IMR-90 (cell line): ENCODE results near the gene PITPNB. TPM values are rescaled to one million over a fixed set of nuclear protein-coding genes. Genes with fewer than 3 reads are reported as not detected.
A peak's percentile ranks its signal among the peaks of the same experiment; 100 is the strongest.

Experiments used
- ATAC-seq: fragments of 200-7000 bp; cut with Tn5 transposase; 2 replicates; pipeline ENCODE4 v1.9.1; 2020; ENCODE audit warnings: low read depth, mild to moderate bottlenecking, moderate library complexity
- BruUV-seq: library from RNA; stranded (reverse); fragments of 400-500 nt; replicated peaks from 2 replicates; lab custom pipeline; 2021; lab: Mats Ljungman, UMichigan
- CTCF ChIA-PET: fragments of 300-600 bp; formaldehyde crosslinking; extraction: SDS; loops from one replicate; lab custom pipeline; 2021; ENCODE audit warnings: antibody characterized with exemption; lab: Yijun Ruan, JAX
- POLR2A ChIA-PET: fragments of 300-600 bp; sonication (Branson Sonifier 250); formaldehyde crosslinking; loops from one replicate; lab custom pipeline; 2022; ENCODE audit warnings: antibody characterized with exemption; ENCODE audit not compliant: unreplicated experiment; lab: Charles Lee
- DNase-seq: peaks from one replicate; pipeline ENCODE4 v3.0.0; 2013
- H2AFZ ChIP-seq: replicated peaks from 2 replicates; pipeline ENCODE3; 2013; ENCODE audit warnings: low read length, mild to moderate bottlenecking; ENCODE audit not compliant: poor library complexity
- H2AK5ac ChIP-seq: 2 replicates; pipeline ENCODE4 v1.6.1; 2013; ENCODE audit warnings: low read depth, low read length, inconsistent platforms
- H2AK9ac ChIP-seq: replicated peaks from 2 replicates; pipeline ENCODE3; 2013; ENCODE audit warnings: mild to moderate bottlenecking, low read depth, low read length, moderate library complexity; ENCODE audit not compliant: poor library complexity
- H2BK120ac ChIP-seq: 2 replicates; pipeline ENCODE4 v1.6.1; 2013; ENCODE audit warnings: low read depth, low read length, inconsistent platforms
- H2BK15ac ChIP-seq: 3 replicates; pipeline ENCODE4 v1.6.1; 2013; ENCODE audit warnings: low read depth, low read length, inconsistent platforms
- H2BK20ac ChIP-seq: 2 replicates; pipeline ENCODE4 v1.6.1; 2013; ENCODE audit warnings: low read depth, mild to moderate bottlenecking, inconsistent platforms, low read length, moderate library complexity
- H2BK5ac ChIP-seq: 2 replicates; pipeline ENCODE4 v1.6.1; 2013; ENCODE audit warnings: mild to moderate bottlenecking, low read depth, low read length, inconsistent platforms; ENCODE audit not compliant: poor library complexity, severe bottlenecking
- H3K14ac ChIP-seq: replicated peaks from 2 replicates; pipeline ENCODE4 v1.6.1; 2013; ENCODE audit warnings: low read depth, low read length, inconsistent platforms
- H3K18ac ChIP-seq: 2 replicates; pipeline ENCODE4 v1.6.1; 2013; ENCODE audit warnings: low read depth, low read length, control low read depth
- H3K23ac ChIP-seq: 2 replicates; pipeline ENCODE4 v1.6.1; 2013; ENCODE audit warnings: low read depth, low read length, inconsistent platforms
- H3K27ac ChIP-seq: 2 replicates; pipeline ENCODE4 v1.5.1; 2013; ENCODE audit warnings: mild to moderate bottlenecking, control low read depth, low read length; ENCODE audit not compliant: insufficient read depth
- H3K27me3 ChIP-seq: 2 replicates; pipeline ENCODE4 v1.6.1; 2013; ENCODE audit warnings: low read length; ENCODE audit not compliant: control insufficient read depth, insufficient read depth
- H3K36me3 ChIP-seq: 2 replicates; pipeline ENCODE4 v1.6.1; 2013; ENCODE audit warnings: low read length, mixed read lengths; ENCODE audit not compliant: control insufficient read depth, insufficient read depth
- H3K4ac ChIP-seq: 2 replicates; pipeline ENCODE4 v1.6.1; 2013; ENCODE audit warnings: low read depth, low read length, inconsistent platforms
- H3K4me1 ChIP-seq: 2 replicates; pipeline ENCODE4 v1.6.1; 2013; ENCODE audit warnings: low read length, mixed read lengths; ENCODE audit not compliant: control insufficient read depth, insufficient read depth
- H3K4me2 ChIP-seq: 2 replicates; pipeline ENCODE4 v1.6.1; 2013; ENCODE audit warnings: low read depth, mild to moderate bottlenecking, control low read depth, low read length, moderate library complexity
- H3K4me3 ChIP-seq: 2 replicates; pipeline ENCODE4 v1.5.1; 2013; ENCODE audit warnings: low read depth, mild to moderate bottlenecking, control low read depth, low read length, moderate library complexity; ENCODE audit not compliant: insufficient read depth
- H3K56ac ChIP-seq: 2 replicates; pipeline ENCODE4 v1.6.1; 2013; ENCODE audit warnings: low read length, inconsistent platforms; ENCODE audit not compliant: insufficient read depth; ENCODE audit errors: extremely low read depth
- H3K79me1 ChIP-seq, 2 experiments: 2 replicates each; pipeline ENCODE4 v1.6.1; 2013; ENCODE audit warnings: low read length in 2 of 2, inconsistent platforms in 1 of 2, low read depth in 1 of 2
- H3K9ac ChIP-seq: 2 replicates; pipeline ENCODE4 v1.6.1; 2013; ENCODE audit warnings: low read depth, low read length, control low read depth
- H3K9me1 ChIP-seq: 2 replicates; pipeline ENCODE4 v1.6.1; 2013; ENCODE audit warnings: low read length, inconsistent platforms; ENCODE audit not compliant: insufficient read depth
- H3K9me3 ChIP-seq: 2 replicates; pipeline ENCODE4 v1.6.1; 2013; ENCODE audit warnings: low read length; ENCODE audit not compliant: control insufficient read depth, insufficient read depth
- H4K20me1 ChIP-seq: 2 replicates; pipeline ENCODE4 v1.6.1; 2013; ENCODE audit warnings: low read length, inconsistent platforms; ENCODE audit not compliant: insufficient read depth
- H4K5ac ChIP-seq: 2 replicates; pipeline ENCODE4 v1.6.1; 2013; ENCODE audit warnings: mild to moderate bottlenecking, low read depth, low read length, control low read depth
- H4K8ac ChIP-seq, 2 experiments: 2 replicates each; pipeline ENCODE4 v1.6.1; 2013; ENCODE audit warnings: low read depth in 2 of 2, low read length in 2 of 2, control low read depth in 1 of 2, inconsistent platforms in 1 of 2
- H4K91ac ChIP-seq: 2 replicates; pipeline ENCODE4 v1.6.1; 2013; ENCODE audit warnings: low read depth, low read length, inconsistent platforms; ENCODE audit not compliant: insufficient read depth
- CTCF ChIP-seq: conservative IDR thresholded peaks from 2 replicates; pipeline ENCODE4 v1.5.1; 2012; ENCODE audit warnings: mild to moderate bottlenecking, low read depth, low read length, improper control_type of control experiment
- FOS ChIP-seq: fragments of 150-350 bp; IDR thresholded peaks from 2 replicates; pipeline ENCODE4 v1.6.1; 2016; ENCODE audit warnings: low read depth, low read length
- RAD21 ChIP-seq: IDR thresholded peaks from 2 replicates; pipeline ENCODE4 v1.6.1; 2012; ENCODE audit warnings: low read length, improper control_type of control experiment
- RFX5 ChIP-seq: IDR thresholded peaks from 2 replicates; pipeline ENCODE4 v1.8.0; 2012; ENCODE audit warnings: low read depth, mild to moderate bottlenecking, low read length, moderate library complexity
- SMC3 ChIP-seq: fragments of 150-350 bp; IDR thresholded peaks from 2 replicates; pipeline ENCODE4 v1.6.1; 2016; ENCODE audit warnings: low read depth, mild to moderate bottlenecking, antibody characterized with exemption, low read length, moderate library complexity
- WGBS, 2 experiments: methylation state at CpG; one replicate each; pipeline versions ENCODE4 v1.1.5 to v1.1.7; 2013; ENCODE audit warnings: missing lambda C conversion rate in 2 of 2; ENCODE audit not compliant: insufficient read length in 1 of 2; ENCODE audit errors: extremely low coverage in 2 of 2; 5-methylcytosine and 5-hydroxymethylcytosine counted together
- dilution Hi-C: fragments of 300-500 bp; cut with HindIII; formaldehyde crosslinking; loops from one replicate; pipeline ENCODE4 v1.14.3; 2018; ENCODE audit warnings: low sequenced_read_pairs; ENCODE audit not compliant: unreplicated experiment
- in situ Hi-C: fragments of 300-500 bp; cut with MboI; formaldehyde crosslinking; loops from 3 replicates; pipeline ENCODE4 v1.14.3; 2019; ENCODE audit warnings: low sequenced_read_pairs, inconsistent platforms, mixed read lengths
- intact Hi-C: fragments of 100-400 bp; cut with micrococcal nuclease; formaldehyde crosslinking; loops from 2 replicates; pipeline ENCODE4 v1.10.0; 2022
- polyA plus RNA-seq, 3 experiments: library from polyadenylated mRNA; depleted of rRNA; stranded (reverse); fragments of >200 nt; gene quantifications; 2 replicates each; pipeline ENCODE4 v1.2.3, GENCODE V29; 2012; ENCODE audit warnings: low replicate concordance in 1 of 3
- total RNA-seq: library from RNA; depleted of rRNA; stranded (reverse); fragments of >200 nt; gene quantifications from 2 replicates; pipeline ENCODE4 v1.2.3, GENCODE V29; 2012

The PITPNB gene
- total and polyA plus RNA-seq, 2 of the 4 experiments (the other 2 are of a cell fraction), result 19.7 to 54.5 TPM

GRCh38 chr22:27879923-27880322, 39.1 kb downstream of the PITPNB start:
- Histone ChIP-seq H3K4me3 (no peak overlapping the region), H3K18ac (peak overlapping the region; percentile 33; the same call in 1 of the 2 replicates), H4K5ac (no peak overlapping the region), H2AFZ (no peak overlapping the region), H2BK20ac (peak overlapping the region; percentile 53), H3K27ac (peak overlapping the region; percentile 32; the same call in 1 of the 2 replicates), H4K8ac (peak overlapping the region in 1 of 2 experiments; percentile 79; a peak in 2 of 4 replicates), H3K9me3 (no peaks in the 10 kb centered on the region), H3K9me1 (peaks cover 19% of the 10 kb centered on the region), H3K79me1 (peaks cover 40 to 71% of the 10 kb centered on the region in 2 experiments), H3K27me3 (no peaks in the 10 kb centered on the region), H3K4me1 (peaks cover 30% of the 10 kb centered on the region), H3K4ac (peak overlapping the region; percentile 86; the same call in 1 of the 2 replicates), H3K9ac (no peak overlapping the region), H2BK5ac (peak overlapping the region; percentile 61), H3K4me2 (no peak overlapping the region), H3K14ac (peak overlapping the region; percentile 43; the same call in 1 of the 2 replicates), H4K91ac (0 out of 2 replicates have a peak overlapping the region, but pooled peaks have one; percentile 55), H2AK9ac (no peak overlapping the region), H4K20me1 (no peaks in the 10 kb centered on the region; the same call in 1 of the 2 replicates), H2BK120ac (peak overlapping the region; percentile 58), H3K56ac (peak overlapping the region; percentile 19; the same call in 1 of the 2 replicates), H2AK5ac (peak overlapping the region; percentile 54; the same call in 1 of the 2 replicates), H3K23ac (peak overlapping the region; percentile 45; the same call in 1 of the 2 replicates), H2BK15ac (0 out of 3 replicates have a peak overlapping the region, but pooled peaks have one; percentile 45), H3K36me3 (peaks cover 13% of the 10 kb centered on the region)
- DNase-seq (peak; percentile 54), ATAC-seq (peak; percentile 44; the same call in 1 of the 2 replicates)
- in situ Hi-C loops (loop anchor here (10.0 kb wide), 1 partner anchor 705 kb away; no protein-coding TSS in a partner anchor), intact Hi-C loops (loop anchor here (5.0 kb wide), 3 partner anchors 473 to 1123 kb away; no protein-coding TSS in a partner anchor), dilution Hi-C loops (no loop called here)
- CTCF ChIA-PET, result interaction anchor here (1.0 to 2.9 kb wide), 6 partner anchors 9 to 129 kb away, joined by 3 to 9 read pairs (median 6); no protein-coding TSS in a partner anchor
- POLR2A ChIA-PET, result no interaction called here
- TF ChIP-seq FOS (no peak), RFX5 (no peak), CTCF (peak; percentile 62), SMC3 (peak; percentile 40), RAD21 (peak; percentile 28; the same call in 1 of the 2 replicates)
- BruUV-seq, result no TSS peak
- WGBS, 2 experiments, result no CpG with 5 or more reads among the region's 1 CpG
